Neural crest cell (in vitro differentiated cells): ENCODE data around the gene NPR1. TPM values are rescaled to one million over a fixed set of nuclear protein-coding genes. Genes with fewer than 3 reads are reported as not detected.

ENCODE experiments used
- DNase-seq: peaks from one replicate; pipeline ENCODE4 v3.0.0; 2021; ENCODE audit warnings: low read depth, mixed read lengths, low spot score
- H3K27ac Mint-ChIP-seq: one replicate; pipeline ENCODE4 v1.8.0; 2021; ENCODE audit warnings: mild to moderate bottlenecking, mixed read lengths; ENCODE audit not compliant: unreplicated experiment
- H3K27me3 Mint-ChIP-seq: 2 replicates; pipeline ENCODE4 v1.8.0; 2021; ENCODE audit warnings: low read depth, mild to moderate bottlenecking, mixed read lengths
- H3K36me3 Mint-ChIP-seq: 2 replicates; pipeline ENCODE4 v1.8.0; 2021; ENCODE audit warnings: low read depth, mild to moderate bottlenecking, mixed read lengths
- H3K4me1 Mint-ChIP-seq: 2 replicates; pipeline ENCODE4 v1.8.0; 2021; ENCODE audit warnings: mixed read lengths
- H3K4me3 Mint-ChIP-seq: one replicate; pipeline ENCODE4 v1.8.0; 2021; ENCODE audit warnings: mild to moderate bottlenecking, mixed read lengths
- H3K9me3 Mint-ChIP-seq: 2 replicates; pipeline ENCODE4 v1.8.0; 2021; ENCODE audit warnings: mixed read lengths
- CTCF ChIP-seq: fragments of 200-600 bp; sonication (generic); conservative IDR thresholded peaks from 2 replicates; pipeline ENCODE4 v1.5.0; 2021; ENCODE audit warnings: antibody characterized with exemption, mild to moderate bottlenecking
- total RNA-seq: library from RNA; stranded (reverse); gene quantifications from 2 replicates; pipeline ENCODE4 v1.2.1, GENCODE V29; 2021

The NPR1 gene
- total RNA-seq, 1 donor from 2014 or later, result 0.93 TPM

- Mint-ChIP-seq H3K36me3 (peaks cover 20% of the 10 kb centered on the region), H3K27ac (no peak overlapping the region), H3K4me1 (peaks cover 6% of the 10 kb centered on the region), H3K4me3 (peak overlapping the region; percentile 3), H3K9me3 (no peaks in the 10 kb centered on the region), H3K27me3 (no peaks in the 10 kb centered on the region)
- no peak for TF ChIP-seq CTCF
- no peak for DNase-seq
Measured at GRCh38 chr1:153649863-153650235, 28.6 kb upstream of the NPR1 start.

- no peak overlapping the region for H3K27ac Mint-ChIP-seq
- peaks cover 6% of the 10 kb centered on the region for H3K36me3 Mint-ChIP-seq
- no peak for TF ChIP-seq CTCF
- DNase-seq, result no peak
- no peaks in the 10 kb centered on the region for H3K27me3 Mint-ChIP-seq
- H3K9me3 Mint-ChIP-seq, result no peaks in the 10 kb centered on the region
- H3K4me1 Mint-ChIP-seq, result peaks cover 6% of the 10 kb centered on the region
- no peak overlapping the region for H3K4me3 Mint-ChIP-seq
Measured at GRCh38 chr1:153651771-153652170, 26.7 kb upstream of the NPR1 start.

- no peaks in the 10 kb centered on the region for H3K4me1 Mint-ChIP-seq
- no peaks in the 10 kb centered on the region for H3K27me3 Mint-ChIP-seq
- no peaks in the 10 kb centered on the region for H3K9me3 Mint-ChIP-seq
- TF ChIP-seq CTCF, result no peak
- peak overlapping the region; percentile 41 for H3K4me3 Mint-ChIP-seq
- H3K27ac Mint-ChIP-seq, result no peak overlapping the region
- DNase-seq, result no peak
- H3K36me3 Mint-ChIP-seq, result no peaks in the 10 kb centered on the region
Measured at GRCh38 chr1:153652805-153653500, 25.5 kb upstream of the NPR1 start.

GRCh38 chr1:153655333-153655732 is 23.2 kb upstream of the NPR1 start:
- no peaks in the 10 kb centered on the region for H3K36me3 Mint-ChIP-seq
- no peaks in the 10 kb centered on the region for H3K27me3 Mint-ChIP-seq
- peaks cover 17% of the 10 kb centered on the region for H3K4me1 Mint-ChIP-seq
- TF ChIP-seq CTCF, result no peak
- H3K27ac Mint-ChIP-seq, result no peak overlapping the region
- H3K4me3 Mint-ChIP-seq, result no peak overlapping the region
- DNase-seq, result no peak
- H3K9me3 Mint-ChIP-seq, result no peaks in the 10 kb centered on the region

- peaks cover 17% of the 10 kb centered on the region for H3K4me1 Mint-ChIP-seq
- H3K4me3 Mint-ChIP-seq, result peak within 1 kb of the TSS; percentile 97
- no peaks in the 10 kb centered on the region for H3K9me3 Mint-ChIP-seq
- peaks cover 3% of the 10 kb centered on the region for H3K36me3 Mint-ChIP-seq
- no peaks in the 10 kb centered on the region for H3K27me3 Mint-ChIP-seq
- H3K27ac Mint-ChIP-seq, result peak within 1 kb of the TSS; percentile 94
- peak; percentile 33 for TF ChIP-seq CTCF
- peak; percentile 90 for DNase-seq
Measured at GRCh38 chr1:153658400-153659174, 19.9 kb upstream of the NPR1 start, which contains the start of gene SNAPIN. TSS of gene SNAPIN (plus strand) at chr1:153658703. CDS start at chr1:153658744, 41 bp downstream.
